WTC11 (cell line): ENCODE data around the gene SAPCD2. TPM values are rescaled to one million over a fixed set of nuclear protein-coding genes. Genes with fewer than 3 reads are reported as not detected.

ENCODE experiments used
- ATAC-seq: fragments of 200-7000 bp; cut with Tn5 transposase; 2 replicates; pipeline ENCODE4 v1.10.0; 2021; ENCODE audit warnings: mild to moderate bottlenecking, moderate library complexity
- CTCF ChIA-PET: fragments of 300-600 bp; sonication (Branson Sonifier 250); formaldehyde crosslinking; loops from one replicate; lab custom pipeline; 2021; ENCODE audit warnings: antibody characterized with exemption; lab: Charles Lee
- POLR2A ChIA-PET: fragments of 350-600 bp; sonication (Branson Sonifier 250); formaldehyde crosslinking; loops from one replicate; lab custom pipeline; 2021; ENCODE audit warnings: antibody characterized with exemption; lab: Charles Lee
- DNase-seq: peaks from one replicate; pipeline ENCODE4 v3.0.0; 2021; ENCODE audit warnings: low spot score
- H3K27ac Mint-ChIP-seq: 2 replicates; pipeline ENCODE4 v1.8.0; 2021; ENCODE audit warnings: mixed read lengths
- H3K27me3 Mint-ChIP-seq: 2 replicates; pipeline ENCODE4 v1.8.0; 2021; ENCODE audit warnings: low read depth, mild to moderate bottlenecking, moderate library complexity, mixed read lengths
- H3K36me3 Mint-ChIP-seq: 2 replicates; pipeline ENCODE4 v1.8.0; 2021; ENCODE audit warnings: mixed read lengths
- H3K4me1 Mint-ChIP-seq: 2 replicates; pipeline ENCODE4 v1.8.0; 2022; ENCODE audit warnings: mixed read lengths
- H3K4me3 Mint-ChIP-seq: 2 replicates; pipeline ENCODE4 v1.8.0; 2021; ENCODE audit warnings: mild to moderate bottlenecking, moderate library complexity, mixed read lengths
- H3K9me3 Mint-ChIP-seq: 2 replicates; pipeline ENCODE4 v1.8.0; 2021; ENCODE audit warnings: mixed read lengths
- CREB1 ChIP-seq: sonication (generic); formaldehyde crosslinking; IDR thresholded peaks from 2 replicates; pipeline ENCODE4 v1.8.0; 2023; ENCODE audit warnings: mild to moderate bottlenecking, missing genetic modification reagents
- ZNF396 ChIP-seq: fragments of 250-450 bp; sonication (Bioruptor Pico); IDR thresholded peaks from 2 replicates; pipeline ENCODE4 v1.8.0; 2021; ENCODE audit warnings: mild to moderate bottlenecking, moderate library complexity, borderline replicate concordance
- total RNA-seq: library from RNA; stranded (reverse); gene quantifications from 3 replicates; pipeline ENCODE4 v1.2.3, GENCODE V29; 2021
- TF ChIP-seq, protein P1 (sequence below): sonication (generic); formaldehyde crosslinking; IDR thresholded peaks from 2 replicates; pipeline ENCODE4 v1.8.0; 2022; ENCODE audit warnings: mild to moderate bottlenecking, missing genetic modification reagents
- TF ChIP-seq, protein P2 (sequence below): sonication (generic); formaldehyde crosslinking; IDR thresholded peaks from 2 replicates; pipeline ENCODE4 v1.8.1; 2022; ENCODE audit warnings: low read depth, missing genetic modification reagents, borderline replicate concordance
- TF ChIP-seq, protein P3 (sequence below): sonication (generic); formaldehyde crosslinking; IDR thresholded peaks from 2 replicates; pipeline ENCODE4 v1.8.0; 2022; ENCODE audit warnings: mild to moderate bottlenecking, missing genetic modification reagents
- TF ChIP-seq, protein P4 (sequence below): sonication (generic); formaldehyde crosslinking; IDR thresholded peaks from 2 replicates; pipeline ENCODE4 v1.8.1; 2022; ENCODE audit warnings: mild to moderate bottlenecking, missing genetic modification reagents, moderate library complexity, borderline replicate concordance
- TF ChIP-seq, protein P5 (sequence below): sonication (generic); formaldehyde crosslinking; IDR thresholded peaks from 2 replicates; pipeline ENCODE4 v1.8.1; 2023; ENCODE audit warnings: mild to moderate bottlenecking, moderate library complexity, missing genetic modification reagents
- TF ChIP-seq, protein P6 (sequence below): fragments of 200-600 bp; IDR thresholded peaks from 2 replicates; pipeline ENCODE4 v1.8.0; 2022; ENCODE audit warnings: antibody characterized with exemption
- TF ChIP-seq, protein P7 (sequence below): sonication (generic); formaldehyde crosslinking; IDR thresholded peaks from 2 replicates; pipeline ENCODE4 v1.8.0; 2022; ENCODE audit warnings: mild to moderate bottlenecking, missing genetic modification reagents
- TF ChIP-seq, protein P8 (sequence below): sonication (generic); formaldehyde crosslinking; IDR thresholded peaks from 2 replicates; pipeline ENCODE4 v1.8.0; 2023; ENCODE audit warnings: mild to moderate bottlenecking, missing genetic modification reagents
- TF ChIP-seq, protein P9 (sequence below): sonication (generic); formaldehyde crosslinking; IDR thresholded peaks from 2 replicates; pipeline ENCODE4 v1.8.1; 2022; ENCODE audit warnings: mild to moderate bottlenecking, moderate library complexity, missing genetic modification reagents

Gene SAPCD2
- total RNA-seq, 1 experiment from 2014 or later = 67.0 TPM

DNA sequence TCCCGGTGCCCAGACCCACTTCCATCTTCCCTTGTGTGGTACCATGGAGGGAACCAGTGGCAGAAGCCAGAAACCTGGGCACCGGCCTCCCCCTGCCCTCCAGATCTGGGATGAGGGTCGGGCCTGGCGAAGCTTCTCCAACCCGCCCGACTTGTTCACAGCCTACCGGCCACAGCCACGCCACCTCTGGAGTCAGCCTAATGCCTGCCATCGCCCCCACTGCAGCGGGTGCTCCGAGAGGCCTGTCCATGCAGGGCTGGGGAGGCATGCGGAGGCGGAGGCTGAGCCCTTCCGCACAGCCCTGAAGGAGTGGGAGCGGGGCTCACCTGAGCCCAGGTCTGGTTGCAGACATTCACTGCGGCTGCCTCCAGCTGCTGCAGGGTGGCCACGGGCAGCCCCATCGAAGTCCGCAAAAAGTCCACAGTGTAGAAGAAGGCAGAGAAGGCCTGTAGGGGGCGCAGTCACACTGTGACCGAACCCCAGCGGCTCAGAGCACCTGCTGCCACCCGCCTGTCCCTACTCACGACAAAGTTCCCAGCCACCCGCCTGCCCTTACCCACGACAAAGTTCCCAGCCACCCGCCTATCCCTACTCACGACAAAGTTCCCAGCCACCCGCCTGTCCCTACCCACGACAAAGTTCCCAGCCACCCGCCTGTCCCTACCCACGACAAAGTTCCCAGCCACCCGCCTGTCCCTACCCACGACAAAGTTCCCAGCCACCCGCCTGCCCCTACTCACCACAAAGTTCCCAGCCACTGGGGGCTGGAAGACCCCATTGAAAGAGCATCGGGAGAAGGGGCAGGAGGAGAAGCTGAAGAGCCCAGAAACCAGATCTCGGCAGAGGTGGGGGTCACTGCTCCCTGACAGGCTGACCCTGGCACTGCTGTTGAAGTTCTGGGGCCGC is 20.6 kb downstream of the SAPCD2 start:
- no peaks in the 10 kb centered on the region for H3K36me3 Mint-ChIP-seq
- no peak overlapping the region for H3K4me3 Mint-ChIP-seq
- DNase-seq = peak; percentile 84
- CTCF ChIA-PET = interaction anchor here (0.5 to 3.4 kb wide), 35 partner anchors 9 to 327 kb away, joined by 3 to 179 read pairs (median 4); partner anchors contain the start of genes ABCA2, CYSRT1, GRIN1 and LCN12
- H3K27ac Mint-ChIP-seq = no peak overlapping the region
- H3K4me1 Mint-ChIP-seq = peaks cover 10% of the 10 kb centered on the region
- no peaks in the 10 kb centered on the region for H3K9me3 Mint-ChIP-seq
- peaks cover 60% of the 10 kb centered on the region for H3K27me3 Mint-ChIP-seq
- peak; percentile 24 for ATAC-seq
- TF ChIP-seq, protein P1, sequence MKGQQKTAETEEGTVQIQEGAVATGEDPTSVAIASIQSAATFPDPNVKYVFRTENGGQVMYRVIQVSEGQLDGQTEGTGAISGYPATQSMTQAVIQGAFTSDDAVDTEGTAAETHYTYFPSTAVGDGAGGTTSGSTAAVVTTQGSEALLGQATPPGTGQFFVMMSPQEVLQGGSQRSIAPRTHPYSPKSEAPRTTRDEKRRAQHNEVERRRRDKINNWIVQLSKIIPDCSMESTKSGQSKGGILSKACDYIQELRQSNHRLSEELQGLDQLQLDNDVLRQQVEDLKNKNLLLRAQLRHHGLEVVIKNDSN (CRISPR knock-in tag) = no peak
- TF ChIP-seq, protein P2, sequence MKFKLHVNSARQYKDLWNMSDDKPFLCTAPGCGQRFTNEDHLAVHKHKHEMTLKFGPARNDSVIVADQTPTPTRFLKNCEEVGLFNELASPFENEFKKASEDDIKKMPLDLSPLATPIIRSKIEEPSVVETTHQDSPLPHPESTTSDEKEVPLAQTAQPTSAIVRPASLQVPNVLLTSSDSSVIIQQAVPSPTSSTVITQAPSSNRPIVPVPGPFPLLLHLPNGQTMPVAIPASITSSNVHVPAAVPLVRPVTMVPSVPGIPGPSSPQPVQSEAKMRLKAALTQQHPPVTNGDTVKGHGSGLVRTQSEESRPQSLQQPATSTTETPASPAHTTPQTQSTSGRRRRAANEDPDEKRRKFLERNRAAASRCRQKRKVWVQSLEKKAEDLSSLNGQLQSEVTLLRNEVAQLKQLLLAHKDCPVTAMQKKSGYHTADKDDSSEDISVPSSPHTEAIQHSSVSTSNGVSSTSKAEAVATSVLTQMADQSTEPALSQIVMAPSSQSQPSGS (CRISPR knock-in tag) = no peak
- TF ChIP-seq, protein P3, sequence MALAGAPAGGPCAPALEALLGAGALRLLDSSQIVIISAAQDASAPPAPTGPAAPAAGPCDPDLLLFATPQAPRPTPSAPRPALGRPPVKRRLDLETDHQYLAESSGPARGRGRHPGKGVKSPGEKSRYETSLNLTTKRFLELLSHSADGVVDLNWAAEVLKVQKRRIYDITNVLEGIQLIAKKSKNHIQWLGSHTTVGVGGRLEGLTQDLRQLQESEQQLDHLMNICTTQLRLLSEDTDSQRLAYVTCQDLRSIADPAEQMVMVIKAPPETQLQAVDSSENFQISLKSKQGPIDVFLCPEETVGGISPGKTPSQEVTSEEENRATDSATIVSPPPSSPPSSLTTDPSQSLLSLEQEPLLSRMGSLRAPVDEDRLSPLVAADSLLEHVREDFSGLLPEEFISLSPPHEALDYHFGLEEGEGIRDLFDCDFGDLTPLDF (CRISPR knock-in tag) = no peak
- TF ChIP-seq, protein P4, sequence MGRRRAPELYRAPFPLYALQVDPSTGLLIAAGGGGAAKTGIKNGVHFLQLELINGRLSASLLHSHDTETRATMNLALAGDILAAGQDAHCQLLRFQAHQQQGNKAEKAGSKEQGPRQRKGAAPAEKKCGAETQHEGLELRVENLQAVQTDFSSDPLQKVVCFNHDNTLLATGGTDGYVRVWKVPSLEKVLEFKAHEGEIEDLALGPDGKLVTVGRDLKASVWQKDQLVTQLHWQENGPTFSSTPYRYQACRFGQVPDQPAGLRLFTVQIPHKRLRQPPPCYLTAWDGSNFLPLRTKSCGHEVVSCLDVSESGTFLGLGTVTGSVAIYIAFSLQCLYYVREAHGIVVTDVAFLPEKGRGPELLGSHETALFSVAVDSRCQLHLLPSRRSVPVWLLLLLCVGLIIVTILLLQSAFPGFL = no peak
- TF ChIP-seq CREB1 (CRISPR knock-in tag) (no peak), ZNF396 (CRISPR knock-in tag) (no peak)
- TF ChIP-seq, protein P5, sequence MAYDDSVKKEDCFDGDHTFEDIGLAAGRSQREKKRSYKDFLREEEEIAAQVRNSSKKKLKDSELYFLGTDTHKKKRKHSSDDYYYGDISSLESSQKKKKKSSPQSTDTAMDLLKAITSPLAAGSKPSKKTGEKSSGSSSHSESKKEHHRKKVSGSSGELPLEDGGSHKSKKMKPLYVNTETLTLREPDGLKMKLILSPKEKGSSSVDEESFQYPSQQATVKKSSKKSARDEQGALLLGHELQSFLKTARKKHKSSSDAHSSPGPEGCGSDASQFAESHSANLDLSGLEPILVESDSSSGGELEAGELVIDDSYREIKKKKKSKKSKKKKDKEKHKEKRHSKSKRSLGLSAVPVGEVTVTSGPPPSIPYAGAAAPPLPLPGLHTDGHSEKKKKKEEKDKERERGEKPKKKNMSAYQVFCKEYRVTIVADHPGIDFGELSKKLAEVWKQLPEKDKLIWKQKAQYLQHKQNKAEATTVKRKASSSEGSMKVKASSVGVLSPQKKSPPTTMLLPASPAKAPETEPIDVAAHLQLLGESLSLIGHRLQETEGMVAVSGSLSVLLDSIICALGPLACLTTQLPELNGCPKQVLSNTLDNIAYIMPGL (CRISPR knock-in tag) = peak; percentile 13; the same call in 1 of the 2 replicates
- TF ChIP-seq, protein P6, sequence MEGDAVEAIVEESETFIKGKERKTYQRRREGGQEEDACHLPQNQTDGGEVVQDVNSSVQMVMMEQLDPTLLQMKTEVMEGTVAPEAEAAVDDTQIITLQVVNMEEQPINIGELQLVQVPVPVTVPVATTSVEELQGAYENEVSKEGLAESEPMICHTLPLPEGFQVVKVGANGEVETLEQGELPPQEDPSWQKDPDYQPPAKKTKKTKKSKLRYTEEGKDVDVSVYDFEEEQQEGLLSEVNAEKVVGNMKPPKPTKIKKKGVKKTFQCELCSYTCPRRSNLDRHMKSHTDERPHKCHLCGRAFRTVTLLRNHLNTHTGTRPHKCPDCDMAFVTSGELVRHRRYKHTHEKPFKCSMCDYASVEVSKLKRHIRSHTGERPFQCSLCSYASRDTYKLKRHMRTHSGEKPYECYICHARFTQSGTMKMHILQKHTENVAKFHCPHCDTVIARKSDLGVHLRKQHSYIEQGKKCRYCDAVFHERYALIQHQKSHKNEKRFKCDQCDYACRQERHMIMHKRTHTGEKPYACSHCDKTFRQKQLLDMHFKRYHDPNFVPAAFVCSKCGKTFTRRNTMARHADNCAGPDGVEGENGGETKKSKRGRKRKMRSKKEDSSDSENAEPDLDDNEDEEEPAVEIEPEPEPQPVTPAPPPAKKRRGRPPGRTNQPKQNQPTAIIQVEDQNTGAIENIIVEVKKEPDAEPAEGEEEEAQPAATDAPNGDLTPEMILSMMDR = peak; percentile 68; the same call in 1 of the 2 replicates
- TF ChIP-seq, protein P7, sequence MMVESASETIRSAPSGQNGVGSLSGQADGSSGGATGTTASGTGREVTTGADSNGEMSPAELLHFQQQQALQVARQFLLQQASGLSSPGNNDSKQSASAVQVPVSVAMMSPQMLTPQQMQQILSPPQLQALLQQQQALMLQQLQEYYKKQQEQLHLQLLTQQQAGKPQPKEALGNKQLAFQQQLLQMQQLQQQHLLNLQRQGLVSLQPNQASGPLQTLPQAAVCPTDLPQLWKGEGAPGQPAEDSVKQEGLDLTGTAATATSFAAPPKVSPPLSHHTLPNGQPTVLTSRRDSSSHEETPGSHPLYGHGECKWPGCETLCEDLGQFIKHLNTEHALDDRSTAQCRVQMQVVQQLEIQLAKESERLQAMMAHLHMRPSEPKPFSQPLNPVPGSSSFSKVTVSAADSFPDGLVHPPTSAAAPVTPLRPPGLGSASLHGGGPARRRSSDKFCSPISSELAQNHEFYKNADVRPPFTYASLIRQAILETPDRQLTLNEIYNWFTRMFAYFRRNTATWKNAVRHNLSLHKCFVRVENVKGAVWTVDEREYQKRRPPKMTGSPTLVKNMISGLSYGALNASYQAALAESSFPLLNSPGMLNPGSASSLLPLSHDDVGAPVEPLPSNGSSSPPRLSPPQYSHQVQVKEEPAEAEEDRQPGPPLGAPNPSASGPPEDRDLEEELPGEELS (CRISPR knock-in tag) = no peak
- TF ChIP-seq, protein P8, sequence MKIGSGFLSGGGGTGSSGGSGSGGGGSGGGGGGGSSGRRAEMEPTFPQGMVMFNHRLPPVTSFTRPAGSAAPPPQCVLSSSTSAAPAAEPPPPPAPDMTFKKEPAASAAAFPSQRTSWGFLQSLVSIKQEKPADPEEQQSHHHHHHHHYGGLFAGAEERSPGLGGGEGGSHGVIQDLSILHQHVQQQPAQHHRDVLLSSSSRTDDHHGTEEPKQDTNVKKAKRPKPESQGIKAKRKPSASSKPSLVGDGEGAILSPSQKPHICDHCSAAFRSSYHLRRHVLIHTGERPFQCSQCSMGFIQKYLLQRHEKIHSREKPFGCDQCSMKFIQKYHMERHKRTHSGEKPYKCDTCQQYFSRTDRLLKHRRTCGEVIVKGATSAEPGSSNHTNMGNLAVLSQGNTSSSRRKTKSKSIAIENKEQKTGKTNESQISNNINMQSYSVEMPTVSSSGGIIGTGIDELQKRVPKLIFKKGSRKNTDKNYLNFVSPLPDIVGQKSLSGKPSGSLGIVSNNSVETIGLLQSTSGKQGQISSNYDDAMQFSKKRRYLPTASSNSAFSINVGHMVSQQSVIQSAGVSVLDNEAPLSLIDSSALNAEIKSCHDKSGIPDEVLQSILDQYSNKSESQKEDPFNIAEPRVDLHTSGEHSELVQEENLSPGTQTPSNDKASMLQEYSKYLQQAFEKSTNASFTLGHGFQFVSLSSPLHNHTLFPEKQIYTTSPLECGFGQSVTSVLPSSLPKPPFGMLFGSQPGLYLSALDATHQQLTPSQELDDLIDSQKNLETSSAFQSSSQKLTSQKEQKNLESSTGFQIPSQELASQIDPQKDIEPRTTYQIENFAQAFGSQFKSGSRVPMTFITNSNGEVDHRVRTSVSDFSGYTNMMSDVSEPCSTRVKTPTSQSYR = no peak
- TF ChIP-seq, protein P9, sequence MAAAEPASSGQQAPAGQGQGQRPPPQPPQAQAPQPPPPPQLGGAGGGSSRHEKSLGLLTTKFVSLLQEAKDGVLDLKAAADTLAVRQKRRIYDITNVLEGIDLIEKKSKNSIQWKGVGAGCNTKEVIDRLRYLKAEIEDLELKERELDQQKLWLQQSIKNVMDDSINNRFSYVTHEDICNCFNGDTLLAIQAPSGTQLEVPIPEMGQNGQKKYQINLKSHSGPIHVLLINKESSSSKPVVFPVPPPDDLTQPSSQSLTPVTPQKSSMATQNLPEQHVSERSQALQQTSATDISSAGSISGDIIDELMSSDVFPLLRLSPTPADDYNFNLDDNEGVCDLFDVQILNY (CRISPR knock-in tag) = no peak
- TF ChIP-seq, all 79 proteins: peak for 2
- POLR2A ChIA-PET = no interaction called here
